Thymus (tissue), 14 donors: ENCODE measurements around the gene CRAT. TPM values are rescaled to one million over a fixed set of nuclear protein-coding genes. Genes with fewer than 3 reads are reported as not detected.

ENCODE experiments used
- DNase-seq, 9 donors: peaks; one replicate each; pipeline ENCODE4 v3.0.0-alpha.2; 2013; ENCODE audit warnings: low spot score in 9 of 9, low read depth in 6 of 9, missing footprints in 1 of 9
- H3K27ac ChIP-seq, 2 donors: one replicate each; pipeline ENCODE4 v1.5.1; 2013; ENCODE audit warnings: control low read depth in 1 of 2, low read depth in 1 of 2, low read length in 1 of 2, mild to moderate bottlenecking in 1 of 2, moderate library complexity in 1 of 2
- H3K27me3 ChIP-seq, 2 donors: one replicate each; pipeline ENCODE4 v1.5.1; 2013; ENCODE audit warnings: low read length in 1 of 2; ENCODE audit not compliant: control insufficient read depth in 2 of 2, insufficient read depth in 1 of 2
- H3K36me3 ChIP-seq, 2 donors: one replicate each; pipeline ENCODE4 v1.5.1; 2013; ENCODE audit warnings: low read length in 1 of 2, mild to moderate bottlenecking in 1 of 2, moderate library complexity in 1 of 2; ENCODE audit not compliant: control insufficient read depth in 2 of 2, insufficient read depth in 2 of 2
- H3K4me1 ChIP-seq, 2 donors: one replicate each; pipeline ENCODE4 v1.5.1; 2013; ENCODE audit warnings: low read length in 2 of 2; ENCODE audit not compliant: control insufficient read depth in 2 of 2, insufficient read depth in 2 of 2
- H3K4me3 ChIP-seq, 2 donors: one replicate each; pipeline ENCODE4 v1.5.1; 2013; ENCODE audit warnings: low read length in 2 of 2, control low read depth in 1 of 2, mild to moderate bottlenecking in 1 of 2
- H3K9me3 ChIP-seq, 2 donors: one replicate each; pipeline ENCODE4 v1.5.1; 2013; ENCODE audit warnings: low read length in 1 of 2, mild to moderate bottlenecking in 1 of 2; ENCODE audit not compliant: control insufficient read depth in 2 of 2, insufficient read depth in 1 of 2
- WGBS: extraction: QIAGEN DNeasy Blood & Tissue Kit; methylation state at CpG from one replicate; pipeline ENCODE4 v1.1.7; 2013; 5-methylcytosine and 5-hydroxymethylcytosine counted together
- long read RNA-seq, 10 donors: transcript quantifications; one replicate each; lab custom pipeline, GENCODE V29; 2026
- polyA plus RNA-seq: library from polyadenylated mRNA; stranded (reverse); fragments of 200-250 nt; gene quantifications from one replicate; pipeline ENCODE4 v1.2.3, GENCODE V29; 2013
- total RNA-seq: library from RNA; stranded (reverse); fragments of 120-200 nt; gene quantifications from one replicate; pipeline ENCODE4 v1.2.4, GENCODE V29; 2013
- donor health status: healthy.

CRAT gene
- 4.1 TPM for total RNA-seq
- polyA plus RNA-seq: 9.4 TPM
- long read RNA-seq, donor 1: 0 reads
- long read RNA-seq, donor 2: 0 reads
- long read RNA-seq, donor 3, partial matches to known transcripts: 0 of 1 reads
- long read RNA-seq, donor 3, other reads (novel, unspliced or antisense): 0 of 1 reads
- long read RNA-seq, donor 4, partial matches to known transcripts: 0 of 1 reads
- long read RNA-seq, donor 4, other reads (novel, unspliced or antisense): 0 of 1 reads
- long read RNA-seq, donor 5, partial matches to known transcripts: 0 of 3 reads
- long read RNA-seq, donor 5, other reads (novel, unspliced or antisense): 0 of 3 reads
- long read RNA-seq, donor 6, partial matches to known transcripts: 0 of 14 reads
- long read RNA-seq, donor 6, other reads (novel, unspliced or antisense): 11 of 14 reads
- long read RNA-seq, donor 7, partial matches to known transcripts: 0 of 2 reads
- long read RNA-seq, donor 7, other reads (novel, unspliced or antisense): 0 of 2 reads
- long read RNA-seq, donor 8, partial matches to known transcripts: 0 of 4 reads
- long read RNA-seq, donor 8, other reads (novel, unspliced or antisense): 0 of 4 reads
- long read RNA-seq, donor 9, partial matches to known transcripts: 0 of 19 reads
- long read RNA-seq, donor 9, other reads (novel, unspliced or antisense): 19 of 19 reads
- long read RNA-seq, donor 10, partial matches to known transcripts: 0 of 3 reads
- long read RNA-seq, donor 10, other reads (novel, unspliced or antisense): 0 of 3 reads

DNA sequence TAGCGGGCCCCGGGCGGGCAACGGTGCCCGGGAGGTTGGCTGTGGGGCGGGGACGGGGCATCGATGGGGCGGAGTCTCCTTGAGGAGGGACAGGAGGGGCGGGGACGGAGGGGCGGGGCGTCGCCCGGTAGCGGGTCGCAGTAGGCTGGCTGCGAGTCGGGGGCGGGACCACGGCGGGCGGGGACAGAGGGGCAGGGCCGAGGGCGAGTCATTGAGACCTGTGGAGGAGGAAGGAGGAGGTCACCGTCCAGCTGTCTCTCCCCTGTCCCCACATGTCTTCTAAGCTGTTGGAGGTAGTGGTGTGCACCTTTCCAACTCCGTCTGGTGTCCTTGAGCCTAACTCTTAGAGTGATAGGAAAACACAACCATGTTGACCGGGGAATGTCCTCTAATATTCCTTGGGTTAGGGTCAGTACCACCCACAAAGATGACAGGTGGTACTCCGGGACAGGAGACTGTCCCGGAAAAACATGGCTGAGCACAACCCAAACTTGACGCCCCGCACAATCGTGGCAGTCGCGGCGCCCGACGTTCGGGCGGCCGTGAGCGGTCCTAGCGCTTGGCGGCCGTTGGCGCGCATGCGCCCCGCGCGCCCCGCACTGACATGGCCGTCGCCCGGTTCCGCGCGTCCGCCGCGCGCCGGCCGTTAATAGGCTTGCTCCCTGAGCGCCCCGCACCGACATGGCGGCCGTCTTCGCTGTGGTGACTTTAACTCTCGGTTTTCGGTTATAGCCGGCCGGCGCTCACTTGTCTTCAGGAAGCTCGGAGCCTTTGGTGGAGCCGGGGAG, at the start of gene CRAT, which contains the start of gene PTPA:
Gene CRAT (minus strand): TSS at position 54 of the 788 bp plus-strand sequence. CDS start 284 bp downstream, outside the sequence.
Gene PTPA (plus strand): TSS at position 676 of the 788 bp plus-strand sequence. CDS start 186 bp downstream, outside the sequence.
- H3K9me3 ChIP-seq: no peaks in the 10 kb centered on the region
- H3K4me1 ChIP-seq: peaks cover 19 to 33% of the 10 kb centered on the region in 2 donors
- peak within 1 kb of the TSS; percentile 95 to 96 for H3K27ac ChIP-seq
- DNase-seq: peak; percentile 76 to 93 (median 86)
- peaks cover 0 to 4% of the 10 kb centered on the region in 2 donors for H3K36me3 ChIP-seq
- H3K27me3 ChIP-seq: peaks cover 2 to 11% of the 10 kb centered on the region in 2 donors
- under 1% methylated on average over 77 of the region's 77 CpGs for WGBS
- peak within 1 kb of the TSS; percentile 82 to 88 for H3K4me3 ChIP-seq

DNA sequence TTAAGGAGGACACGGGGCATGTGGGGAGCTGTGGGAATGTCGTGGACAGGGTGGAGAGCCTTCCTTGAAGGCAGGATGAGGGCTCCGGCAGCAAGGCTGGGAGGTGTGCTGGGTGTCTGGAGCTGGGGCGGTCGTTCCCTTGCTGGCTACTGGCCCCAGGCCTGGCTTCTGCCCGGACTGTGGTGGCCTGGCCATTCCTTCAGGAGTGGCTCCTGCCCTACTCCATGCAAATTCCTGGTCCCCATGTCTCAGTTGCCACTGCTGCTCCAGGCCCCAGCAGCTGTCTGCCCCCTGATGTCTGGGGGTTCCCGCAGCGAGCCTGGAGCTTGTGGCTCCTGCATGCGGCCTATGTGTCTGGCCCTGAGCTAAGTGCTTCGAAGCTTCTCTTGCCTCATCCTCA, 45.6 kb upstream of the CRAT start:
- Histone ChIP-seq H3K27ac (no peak overlapping the region), H3K4me1 (no peaks in the 10 kb centered on the region), H3K9me3 (no peaks in the 10 kb centered on the region), H3K4me3 (no peak overlapping the region), H3K36me3 (peaks cover 4 to 26% of the 10 kb centered on the region in 2 donors), H3K27me3 (no peaks in the 10 kb centered on the region)
- no peak for DNase-seq
- 98% methylated on average over 10 of the region's 10 CpGs for WGBS

DNA sequence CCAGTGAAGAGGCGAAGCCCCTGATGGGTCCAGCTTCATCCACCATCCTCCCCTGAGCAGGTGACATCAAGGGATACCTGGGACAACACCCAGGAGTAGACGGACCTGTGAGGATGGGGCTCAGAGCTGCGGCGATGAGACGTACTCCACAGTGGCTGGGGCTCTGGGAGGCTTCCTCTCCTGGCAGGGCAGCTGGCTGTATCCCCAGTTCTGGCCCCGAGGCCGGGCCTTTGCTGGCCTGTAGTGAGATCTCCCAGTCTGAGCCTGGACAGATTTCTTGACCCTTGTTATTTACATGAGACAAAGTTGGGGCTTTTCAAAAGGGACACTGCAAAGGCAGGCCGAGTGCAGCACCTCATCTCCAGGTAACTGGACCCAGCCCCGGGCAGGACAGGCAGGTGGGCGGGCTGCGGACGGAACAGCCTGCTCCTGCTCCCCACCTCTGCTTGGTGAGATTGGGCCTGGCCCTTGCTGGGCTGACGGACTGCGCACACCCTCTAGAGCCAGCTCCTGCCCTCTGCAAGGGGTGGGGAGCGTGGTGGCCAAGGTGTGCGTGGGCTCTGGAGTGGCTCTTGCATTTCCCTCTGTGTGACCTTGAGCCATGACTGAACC, 44.4 kb upstream of the CRAT start:
- Histone ChIP-seq H3K9me3 (no peaks in the 10 kb centered on the region), H3K4me1 (no peaks in the 10 kb centered on the region), H3K4me3 (no peak overlapping the region), H3K27me3 (no peaks in the 10 kb centered on the region), H3K36me3 (peaks cover 9 to 32% of the 10 kb centered on the region in 2 donors), H3K27ac (no peak overlapping the region)
- 97% methylated on average over 16 of the region's 16 CpGs for WGBS
- no peak for DNase-seq

- Histone ChIP-seq H3K4me1 (peaks cover 0 to 1% of the 10 kb centered on the region in 2 donors), H3K4me3 (no peak overlapping the region), H3K9me3 (no peaks in the 10 kb centered on the region), H3K27ac (no peak overlapping the region), H3K27me3 (no peaks in the 10 kb centered on the region), H3K36me3 (peaks cover 31 to 60% of the 10 kb centered on the region in 2 donors)
- WGBS: 98% methylated on average over 15 of the region's 15 CpGs
- DNase-seq: no peak
Observed at GRCh38 chr9:129151469-129151868, 40.9 kb upstream of the CRAT start.

GRCh38 chr9:129150672-129151211, 40.1 kb upstream of the CRAT start:
- WGBS: 90% methylated on average over 18 of the region's 18 CpGs
- H3K27ac ChIP-seq: no peak overlapping the region
- H3K4me1 ChIP-seq: peaks cover 0 to 4% of the 10 kb centered on the region in 2 donors
- no peaks in the 10 kb centered on the region for H3K27me3 ChIP-seq
- H3K9me3 ChIP-seq: no peaks in the 10 kb centered on the region
- peaks cover 38 to 62% of the 10 kb centered on the region in 2 donors for H3K36me3 ChIP-seq
- no peak for DNase-seq
- H3K4me3 ChIP-seq: no peak overlapping the region

DNA sequence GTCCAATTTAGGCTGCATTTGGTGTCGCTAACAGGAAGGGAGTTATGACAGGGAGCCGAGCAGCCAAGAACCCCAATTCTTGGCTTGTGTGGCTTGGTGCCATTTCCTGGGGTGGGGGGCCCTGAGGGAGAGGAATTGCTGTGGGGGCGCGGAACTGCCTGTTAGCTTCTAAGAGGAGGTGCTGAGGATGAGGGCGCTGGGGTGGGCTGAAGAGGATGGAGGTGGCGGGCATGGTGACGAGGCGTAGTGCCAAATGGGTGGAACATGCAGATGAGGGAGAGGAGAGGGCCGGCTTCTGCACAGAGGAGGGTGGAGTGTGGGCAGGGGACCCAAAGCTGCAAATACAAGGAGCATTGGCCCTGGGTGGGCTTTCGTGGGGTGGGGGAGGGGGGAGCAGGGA, 39.5 kb upstream of the CRAT start:
- H3K27ac ChIP-seq: no peak overlapping the region
- H3K36me3 ChIP-seq: peaks cover 39 to 64% of the 10 kb centered on the region in 2 donors
- 97% methylated on average over 10 of the region's 10 CpGs for WGBS

DNA sequence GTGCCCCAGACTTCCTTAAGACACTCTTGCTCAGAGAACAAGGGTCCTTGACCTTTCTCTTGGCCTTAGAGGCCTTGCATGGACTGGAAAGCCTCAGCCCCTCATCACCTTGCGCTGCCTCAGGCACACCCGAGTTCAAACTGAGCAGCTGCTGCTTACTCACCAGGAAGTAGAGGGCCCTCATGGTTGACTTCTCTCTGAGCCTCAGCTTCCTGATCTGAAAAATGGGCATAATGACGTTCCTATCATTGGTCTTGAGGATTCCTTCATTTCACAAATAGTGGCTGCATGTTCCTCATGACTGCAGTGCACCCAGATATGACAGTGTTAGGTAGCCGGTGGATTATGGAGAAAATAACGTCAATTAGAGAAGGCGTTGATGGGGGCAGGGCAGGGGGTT, 38.8 kb upstream of the CRAT start:
- no peaks in the 10 kb centered on the region for H3K27me3 ChIP-seq
- peaks cover 0 to 4% of the 10 kb centered on the region in 2 donors for H3K4me1 ChIP-seq

More for the DNA sequence above, 39.5 kb upstream of the CRAT start:
- DNase-seq: no peak
- Histone ChIP-seq H3K4me3 (no peak overlapping the region), H3K4me1 (peaks cover 0 to 4% of the 10 kb centered on the region in 2 donors), H3K27me3 (no peaks in the 10 kb centered on the region), H3K9me3 (no peaks in the 10 kb centered on the region)

GRCh38 chr9:129148463-129149204, 38.0 kb upstream of the CRAT start:
- peaks cover 0 to 9% of the 10 kb centered on the region in 2 donors for H3K4me1 ChIP-seq
- no peaks in the 10 kb centered on the region for H3K27me3 ChIP-seq
- no peak for DNase-seq
- WGBS: 96% methylated on average over 6 of the region's 6 CpGs
- no peaks in the 10 kb centered on the region for H3K9me3 ChIP-seq
- H3K4me3 ChIP-seq: no peak overlapping the region
- H3K36me3 ChIP-seq: peaks cover 47 to 64% of the 10 kb centered on the region in 2 donors
- no peak overlapping the region for H3K27ac ChIP-seq

More for the DNA sequence above, 38.8 kb upstream of the CRAT start:
- 96% methylated on average over 6 of the region's 6 CpGs for WGBS
- Histone ChIP-seq H3K36me3 (peaks cover 39 to 59% of the 10 kb centered on the region in 2 donors), H3K4me3 (no peak overlapping the region), H3K9me3 (no peaks in the 10 kb centered on the region), H3K27ac (no peak overlapping the region)
- no peak for DNase-seq
